HEK293 (cell line): Measurements from ENCODE around the gene MED4.

Source experiments
- BCL11B ChIP-seq: fragments of 450-650 bp; formaldehyde crosslinking; IDR thresholded peaks from 2 replicates; pipeline ENCODE4 v1.5.1; 2016; ENCODE audit warnings: low read depth, missing biosample characterization, missing genetic modification characterization
- GLI4 ChIP-seq: fragments of 450-650 bp; formaldehyde crosslinking; IDR thresholded peaks from 2 replicates; pipeline ENCODE4 v1.5.1; 2016; ENCODE audit warnings: missing biosample characterization, missing genetic modification characterization
- HOXC10 ChIP-seq: sonication (generic); formaldehyde crosslinking; IDR thresholded peaks from 2 replicates; pipeline ENCODE4 v1.8.1; 2023; ENCODE audit warnings: mild to moderate bottlenecking, missing genetic modification reagents
- KLF9 ChIP-seq: fragments of 450-650 bp; formaldehyde crosslinking; IDR thresholded peaks from 2 replicates; pipeline ENCODE4 v1.5.1; 2016; ENCODE audit warnings: missing biosample characterization, missing genetic modification characterization, low read depth
- MYNN ChIP-seq: fragments of 450-650 bp; formaldehyde crosslinking; IDR thresholded peaks from 2 replicates; pipeline ENCODE4 v1.5.1; 2016; ENCODE audit warnings: missing biosample characterization, missing genetic modification characterization, borderline replicate concordance
- OVOL3 ChIP-seq: fragments of 450-650 bp; formaldehyde crosslinking; IDR thresholded peaks from 2 replicates; pipeline ENCODE4 v1.5.1; 2016; ENCODE audit warnings: missing biosample characterization, missing genetic modification characterization
- RBAK ChIP-seq: fragments of 450-650 bp; formaldehyde crosslinking; IDR thresholded peaks from 2 replicates; pipeline ENCODE4 v1.5.1; 2016; ENCODE audit warnings: missing biosample characterization, missing genetic modification characterization
- TCF7L2 ChIP-seq: IDR thresholded peaks from 2 replicates; pipeline ENCODE4 v1.6.1; 2011; ENCODE audit warnings: low read depth, mild to moderate bottlenecking, inconsistent platforms, low read length, moderate library complexity, borderline replicate concordance
- ZBTB1 ChIP-seq: fragments of 450-650 bp; formaldehyde crosslinking; IDR thresholded peaks from 2 replicates; pipeline ENCODE4 v1.5.1; 2016; ENCODE audit warnings: missing biosample characterization, missing genetic modification characterization
- ZBTB26 ChIP-seq: fragments of 450-650 bp; formaldehyde crosslinking; optimal IDR thresholded peaks from 2 replicates; pipeline ENCODE3; 2016; ENCODE audit warnings: missing biosample characterization, mild to moderate bottlenecking, missing genetic modification characterization
- ZBTB48 ChIP-seq: fragments of 450-650 bp; formaldehyde crosslinking; IDR thresholded peaks from 2 replicates; pipeline ENCODE4 v1.5.1; 2016; ENCODE audit warnings: missing biosample characterization, missing genetic modification characterization
- ZBTB7A ChIP-seq: fragments of 450-650 bp; formaldehyde crosslinking; IDR thresholded peaks from 2 replicates; pipeline ENCODE4 v1.5.1; 2016; ENCODE audit warnings: low read depth, missing biosample characterization, missing genetic modification characterization
- ZNF112 ChIP-seq: fragments of 450-650 bp; formaldehyde crosslinking; IDR thresholded peaks from 2 replicates; pipeline ENCODE4 v1.5.0; 2017; ENCODE audit warnings: missing biosample characterization, missing genetic modification characterization
- ZNF133 ChIP-seq: fragments of 450-650 bp; formaldehyde crosslinking; IDR thresholded peaks from 2 replicates; pipeline ENCODE4 v1.5.1; 2016; ENCODE audit warnings: missing biosample characterization, missing genetic modification characterization
- ZNF140 ChIP-seq: fragments of 450-650 bp; formaldehyde crosslinking; IDR thresholded peaks from 2 replicates; pipeline ENCODE4 v1.5.1; 2016; ENCODE audit warnings: missing biosample characterization, missing genetic modification characterization
- ZNF175 ChIP-seq: fragments of 450-650 bp; formaldehyde crosslinking; IDR thresholded peaks from 2 replicates; pipeline ENCODE4 v1.5.1; 2016; ENCODE audit warnings: missing biosample characterization, missing genetic modification characterization
- ZNF211 ChIP-seq: fragments of 450-650 bp; formaldehyde crosslinking; IDR thresholded peaks from 2 replicates; pipeline ENCODE4 v1.5.1; 2016; ENCODE audit warnings: low read depth, missing biosample characterization, missing genetic modification characterization
- ZNF324 ChIP-seq: fragments of 450-650 bp; formaldehyde crosslinking; IDR thresholded peaks from 2 replicates; pipeline ENCODE4 v1.5.1; 2016; ENCODE audit warnings: missing biosample characterization, missing genetic modification characterization
- ZNF335 ChIP-seq: fragments of 450-650 bp; formaldehyde crosslinking; conservative IDR thresholded peaks from 2 replicates; pipeline ENCODE4 v1.5.1; 2016; ENCODE audit warnings: missing biosample characterization, missing genetic modification characterization
- ZNF341 ChIP-seq: fragments of 450-650 bp; formaldehyde crosslinking; IDR thresholded peaks from 2 replicates; pipeline ENCODE4; 2016; ENCODE audit warnings: low read depth, missing biosample characterization, missing genetic modification characterization
- ZNF48 ChIP-seq: fragments of 450-650 bp; formaldehyde crosslinking; IDR thresholded peaks from 2 replicates; pipeline ENCODE4 v1.5.1; 2016; ENCODE audit warnings: missing biosample characterization, missing genetic modification characterization
- ZNF530 ChIP-seq: fragments of 450-650 bp; formaldehyde crosslinking; IDR thresholded peaks from 2 replicates; pipeline ENCODE4 v1.5.1; 2016; ENCODE audit warnings: low read depth, missing biosample characterization, missing genetic modification characterization
- ZNF560 ChIP-seq: fragments of 450-650 bp; formaldehyde crosslinking; IDR thresholded peaks from 2 replicates; pipeline ENCODE4 v1.5.1; 2017; ENCODE audit warnings: missing biosample characterization, missing genetic modification characterization, borderline replicate concordance
- ZNF645 ChIP-seq: fragments of 450-650 bp; formaldehyde crosslinking; IDR thresholded peaks from 2 replicates; pipeline ENCODE4; 2016; ENCODE audit warnings: missing biosample characterization, missing genetic modification characterization
- ZNF670 ChIP-seq: fragments of 450-650 bp; formaldehyde crosslinking; IDR thresholded peaks from 2 replicates; pipeline ENCODE4 v1.5.1; 2016; ENCODE audit warnings: missing biosample characterization, missing genetic modification characterization, low read depth
- ZNF701 ChIP-seq: fragments of 450-650 bp; formaldehyde crosslinking; IDR thresholded peaks from 2 replicates; pipeline ENCODE4 v1.5.1; 2016; ENCODE audit warnings: missing biosample characterization, missing genetic modification characterization
- ZNF707 ChIP-seq: fragments of 450-650 bp; formaldehyde crosslinking; IDR thresholded peaks from 2 replicates; pipeline ENCODE4 v1.5.1; 2016; ENCODE audit warnings: missing biosample characterization, missing genetic modification characterization
- ZNF76 ChIP-seq: fragments of 450-650 bp; formaldehyde crosslinking; IDR thresholded peaks from 2 replicates; pipeline ENCODE4; 2016; ENCODE audit warnings: low read depth, missing biosample characterization, missing genetic modification characterization, borderline replicate concordance
- ZSCAN30 ChIP-seq: fragments of 450-650 bp; IDR thresholded peaks from 2 replicates; pipeline ENCODE4 v1.5.1; 2018; ENCODE audit warnings: missing biosample characterization, mild to moderate bottlenecking, missing genetic modification characterization, moderate library complexity
- TF ChIP-seq, protein P1 (sequence below): fragments of 450-650 bp; formaldehyde crosslinking; IDR thresholded peaks from 2 replicates; pipeline ENCODE4 v1.5.1; 2016; ENCODE audit warnings: missing biosample characterization, missing genetic modification characterization
- TF ChIP-seq, protein P2 (sequence below): fragments of 450-650 bp; formaldehyde crosslinking; IDR thresholded peaks from 2 replicates; pipeline ENCODE4 v1.5.1; 2017; ENCODE audit warnings: missing biosample characterization, missing genetic modification characterization
- TF ChIP-seq, protein P3 (sequence below): fragments of 450-650 bp; formaldehyde crosslinking; IDR thresholded peaks from 2 replicates; pipeline ENCODE4 v1.5.0; 2017; ENCODE audit warnings: missing biosample characterization, missing genetic modification characterization, borderline replicate concordance

Gene MED4

GRCh38 chr13:48037346-48038173 lies 57.3 kb downstream of the MED4 start, which contains the start of gene NUDT15 (continued):
- TF ChIP-seq, protein P1, sequence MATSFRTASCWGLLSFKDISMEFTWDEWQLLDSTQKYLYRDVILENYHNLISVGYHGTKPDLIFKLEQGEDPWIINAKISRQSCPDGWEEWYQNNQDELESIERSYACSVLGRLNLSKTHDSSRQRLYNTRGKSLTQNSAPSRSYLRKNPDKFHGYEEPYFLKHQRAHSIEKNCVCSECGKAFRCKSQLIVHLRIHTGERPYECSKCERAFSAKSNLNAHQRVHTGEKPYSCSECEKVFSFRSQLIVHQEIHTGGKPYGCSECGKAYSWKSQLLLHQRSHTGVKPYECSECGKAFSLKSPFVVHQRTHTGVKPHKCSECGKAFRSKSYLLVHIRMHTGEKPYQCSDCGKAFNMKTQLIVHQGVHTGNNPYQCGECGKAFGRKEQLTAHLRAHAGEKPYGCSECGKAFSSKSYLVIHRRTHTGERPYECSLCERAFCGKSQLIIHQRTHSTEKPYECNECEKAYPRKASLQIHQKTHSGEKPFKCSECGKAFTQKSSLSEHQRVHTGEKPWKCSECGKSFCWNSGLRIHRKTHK (tag by site-specific recombination) = no peak
- no peak for TF ChIP-seq ZNF175 (tag by site-specific recombination)
- no peak for TF ChIP-seq ZBTB48 (tag by site-specific recombination)
- no peak for TF ChIP-seq ZNF133 (tag by site-specific recombination)
- no peak for TF ChIP-seq ZNF112 (tag by site-specific recombination)
- no peak for TF ChIP-seq ZNF48 (tag by site-specific recombination)
- TF ChIP-seq ZNF211 (tag by site-specific recombination) = no peak
- no peak for TF ChIP-seq OVOL3 (tag by site-specific recombination)
- peak; percentile 49 for TF ChIP-seq KLF9 (tag by site-specific recombination)
- no peak for TF ChIP-seq ZNF560 (tag by site-specific recombination)
- no peak for TF ChIP-seq ZNF530 (tag by site-specific recombination)
- peak; percentile 86 for TF ChIP-seq ZNF324 (tag by site-specific recombination)
- TF ChIP-seq ZNF670 (tag by site-specific recombination) = no peak
- peak; percentile 78; the same call in 1 of the 2 replicates for TF ChIP-seq TCF7L2
- no peak for TF ChIP-seq RBAK (tag by site-specific recombination)
- TF ChIP-seq BCL11B (tag by site-specific recombination) = no peak
- peak; percentile 12; the same call in 1 of the 2 replicates for TF ChIP-seq ZBTB1 (tag by site-specific recombination)
- no peak for TF ChIP-seq MYNN (tag by site-specific recombination)
- TF ChIP-seq ZSCAN30 = peak; percentile 58
- TF ChIP-seq GLI4 (tag by site-specific recombination) = 0 out of 2 replicates have a peak, but pooled peaks have one; percentile 10
- no peak for TF ChIP-seq ZNF140 (tag by site-specific recombination)
- TF ChIP-seq, protein P2, sequence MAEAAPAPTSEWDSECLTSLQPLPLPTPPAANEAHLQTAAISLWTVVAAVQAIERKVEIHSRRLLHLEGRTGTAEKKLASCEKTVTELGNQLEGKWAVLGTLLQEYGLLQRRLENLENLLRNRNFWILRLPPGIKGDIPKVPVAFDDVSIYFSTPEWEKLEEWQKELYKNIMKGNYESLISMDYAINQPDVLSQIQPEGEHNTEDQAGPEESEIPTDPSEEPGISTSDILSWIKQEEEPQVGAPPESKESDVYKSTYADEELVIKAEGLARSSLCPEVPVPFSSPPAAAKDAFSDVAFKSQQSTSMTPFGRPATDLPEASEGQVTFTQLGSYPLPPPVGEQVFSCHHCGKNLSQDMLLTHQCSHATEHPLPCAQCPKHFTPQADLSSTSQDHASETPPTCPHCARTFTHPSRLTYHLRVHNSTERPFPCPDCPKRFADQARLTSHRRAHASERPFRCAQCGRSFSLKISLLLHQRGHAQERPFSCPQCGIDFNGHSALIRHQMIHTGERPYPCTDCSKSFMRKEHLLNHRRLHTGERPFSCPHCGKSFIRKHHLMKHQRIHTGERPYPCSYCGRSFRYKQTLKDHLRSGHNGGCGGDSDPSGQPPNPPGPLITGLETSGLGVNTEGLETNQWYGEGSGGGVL (tag by site-specific recombination) = no peak
- TF ChIP-seq ZNF701 (tag by site-specific recombination) = no peak
- TF ChIP-seq ZBTB7A (tag by site-specific recombination) = no peak
- TF ChIP-seq ZNF335 (tag by site-specific recombination) = peak; percentile 79
- TF ChIP-seq ZBTB26 (tag by site-specific recombination) = peak; percentile 100
- TF ChIP-seq ZNF707 (tag by site-specific recombination) = no peak
- 0 out of 2 replicates have a peak, but pooled peaks have one; percentile 65 for TF ChIP-seq HOXC10 (CRISPR knock-in tag)
- TF ChIP-seq ZNF76 = peak; percentile 61
- no peak for TF ChIP-seq ZNF645 (tag by site-specific recombination)
- TF ChIP-seq ZNF341 (tag by site-specific recombination) = peak; percentile 66; the same call in 1 of the 2 replicates
- TF ChIP-seq, protein P3, sequence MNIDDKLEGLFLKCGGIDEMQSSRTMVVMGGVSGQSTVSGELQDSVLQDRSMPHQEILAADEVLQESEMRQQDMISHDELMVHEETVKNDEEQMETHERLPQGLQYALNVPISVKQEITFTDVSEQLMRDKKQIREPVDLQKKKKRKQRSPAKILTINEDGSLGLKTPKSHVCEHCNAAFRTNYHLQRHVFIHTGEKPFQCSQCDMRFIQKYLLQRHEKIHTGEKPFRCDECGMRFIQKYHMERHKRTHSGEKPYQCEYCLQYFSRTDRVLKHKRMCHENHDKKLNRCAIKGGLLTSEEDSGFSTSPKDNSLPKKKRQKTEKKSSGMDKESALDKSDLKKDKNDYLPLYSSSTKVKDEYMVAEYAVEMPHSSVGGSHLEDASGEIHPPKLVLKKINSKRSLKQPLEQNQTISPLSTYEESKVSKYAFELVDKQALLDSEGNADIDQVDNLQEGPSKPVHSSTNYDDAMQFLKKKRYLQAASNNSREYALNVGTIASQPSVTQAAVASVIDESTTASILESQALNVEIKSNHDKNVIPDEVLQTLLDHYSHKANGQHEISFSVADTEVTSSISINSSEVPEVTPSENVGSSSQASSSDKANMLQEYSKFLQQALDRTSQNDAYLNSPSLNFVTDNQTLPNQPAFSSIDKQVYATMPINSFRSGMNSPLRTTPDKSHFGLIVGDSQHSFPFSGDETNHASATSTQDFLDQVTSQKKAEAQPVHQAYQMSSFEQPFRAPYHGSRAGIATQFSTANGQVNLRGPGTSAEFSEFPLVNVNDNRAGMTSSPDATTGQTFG (tag by site-specific recombination) = no peak
